Endothelial cell (in vitro differentiated cells): ENCODE data around the gene PEX6. TPM values are rescaled to one million over a fixed set of nuclear protein-coding genes. Genes with fewer than 3 reads are reported as not detected.

Experiments
- DNase-seq: peaks from one replicate; pipeline ENCODE4 v3.0.0; 2021; ENCODE audit warnings: low spot score
- H3K27ac Mint-ChIP-seq: one replicate; pipeline ENCODE4 v1.8.0; 2021; ENCODE audit warnings: mixed read lengths, inconsistent platforms; ENCODE audit not compliant: unreplicated experiment
- H3K27me3 Mint-ChIP-seq: one replicate; pipeline ENCODE4 v1.8.0; 2021; ENCODE audit warnings: mild to moderate bottlenecking, moderate library complexity, mixed read lengths, inconsistent platforms; ENCODE audit not compliant: unreplicated experiment
- H3K36me3 Mint-ChIP-seq: one replicate; pipeline ENCODE4 v1.8.0; 2021; ENCODE audit warnings: mild to moderate bottlenecking, low read depth, mixed read lengths, inconsistent platforms; ENCODE audit not compliant: unreplicated experiment
- H3K4me1 Mint-ChIP-seq: one replicate; pipeline ENCODE4 v1.8.0; 2021; ENCODE audit warnings: mild to moderate bottlenecking, mixed read lengths, inconsistent platforms; ENCODE audit not compliant: unreplicated experiment
- H3K4me3 Mint-ChIP-seq: one replicate; pipeline ENCODE4 v1.8.0; 2021; ENCODE audit warnings: mild to moderate bottlenecking, mixed read lengths, inconsistent platforms; ENCODE audit not compliant: unreplicated experiment
- H3K9me3 Mint-ChIP-seq: one replicate; pipeline ENCODE4 v1.8.0; 2021; ENCODE audit warnings: mixed read lengths, inconsistent platforms; ENCODE audit not compliant: unreplicated experiment
- total RNA-seq: library from RNA; stranded (reverse); fragmentation: NEBNext Ultra II Directional; extraction: Animal tissue kit (Norgen Biotek cat#: 25700); gene quantifications from one replicate; pipeline ENCODE4 v1.2.1, GENCODE V29; 2021; ENCODE audit not compliant: unreplicated experiment
- TF ChIP-seq, protein P1 (sequence below): fragments of 200-600 bp; sonication (generic); IDR thresholded peaks from one replicate; pipeline ENCODE4 v1.5.0; 2021; ENCODE audit warnings: antibody characterized with exemption; ENCODE audit not compliant: unreplicated experiment

PEX6 gene
- total RNA-seq, 1 donor from 2014 or later: 26.1 TPM

DNA sequence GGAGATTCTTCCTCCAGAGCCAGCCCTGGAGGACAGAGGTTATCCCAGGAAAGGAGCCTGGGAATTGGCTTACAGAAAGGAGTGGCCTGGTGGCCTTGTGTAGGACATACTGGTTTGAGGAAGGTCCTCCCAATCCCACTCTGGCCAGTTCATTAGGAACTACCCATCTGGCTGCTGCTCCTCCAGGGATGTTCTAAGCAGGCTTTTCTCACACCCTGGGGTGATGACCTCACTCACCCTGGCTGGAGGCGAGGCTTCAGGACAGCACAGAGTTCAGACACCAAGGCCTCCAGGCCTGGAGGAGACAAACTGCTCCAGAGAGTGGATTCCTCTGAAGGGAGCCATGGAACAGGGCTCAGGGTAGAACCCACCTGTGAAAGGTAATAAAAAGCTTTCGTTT lies 9.6 kb downstream of the PEX6 start:
- Mint-ChIP-seq H3K27me3 (peaks cover 5% of the 10 kb centered on the region), H3K4me3 (no peak overlapping the region), H3K27ac (no peak overlapping the region)

DNA sequence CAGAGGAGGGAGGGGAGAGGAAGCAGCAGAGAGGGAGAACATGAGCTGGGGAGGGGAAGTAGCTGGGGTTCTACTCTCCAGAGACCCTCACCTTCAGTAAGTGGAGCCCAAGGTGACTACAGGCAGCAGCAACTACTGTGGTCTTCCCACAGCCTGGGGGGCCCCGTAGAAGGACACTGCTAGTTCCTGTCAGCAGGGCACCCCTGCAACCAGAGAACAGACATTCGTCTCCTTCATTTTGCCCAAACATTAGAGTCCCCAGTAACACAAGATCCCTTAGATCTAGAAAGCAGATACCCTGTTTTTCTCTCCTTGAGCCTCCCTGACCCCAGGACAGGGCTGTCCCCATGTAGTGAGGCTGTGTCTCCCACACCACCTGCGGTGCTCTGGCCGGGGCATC lies 10.2 kb downstream of the PEX6 start:
- no peak overlapping the region for H3K4me3 Mint-ChIP-seq
- no peak overlapping the region for H3K27ac Mint-ChIP-seq
- peaks cover 4% of the 10 kb centered on the region for H3K4me1 Mint-ChIP-seq
- H3K27me3 Mint-ChIP-seq: peaks cover 5% of the 10 kb centered on the region
- no peak for DNase-seq
- TF ChIP-seq, protein P1, sequence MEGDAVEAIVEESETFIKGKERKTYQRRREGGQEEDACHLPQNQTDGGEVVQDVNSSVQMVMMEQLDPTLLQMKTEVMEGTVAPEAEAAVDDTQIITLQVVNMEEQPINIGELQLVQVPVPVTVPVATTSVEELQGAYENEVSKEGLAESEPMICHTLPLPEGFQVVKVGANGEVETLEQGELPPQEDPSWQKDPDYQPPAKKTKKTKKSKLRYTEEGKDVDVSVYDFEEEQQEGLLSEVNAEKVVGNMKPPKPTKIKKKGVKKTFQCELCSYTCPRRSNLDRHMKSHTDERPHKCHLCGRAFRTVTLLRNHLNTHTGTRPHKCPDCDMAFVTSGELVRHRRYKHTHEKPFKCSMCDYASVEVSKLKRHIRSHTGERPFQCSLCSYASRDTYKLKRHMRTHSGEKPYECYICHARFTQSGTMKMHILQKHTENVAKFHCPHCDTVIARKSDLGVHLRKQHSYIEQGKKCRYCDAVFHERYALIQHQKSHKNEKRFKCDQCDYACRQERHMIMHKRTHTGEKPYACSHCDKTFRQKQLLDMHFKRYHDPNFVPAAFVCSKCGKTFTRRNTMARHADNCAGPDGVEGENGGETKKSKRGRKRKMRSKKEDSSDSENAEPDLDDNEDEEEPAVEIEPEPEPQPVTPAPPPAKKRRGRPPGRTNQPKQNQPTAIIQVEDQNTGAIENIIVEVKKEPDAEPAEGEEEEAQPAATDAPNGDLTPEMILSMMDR: no peak
- H3K36me3 Mint-ChIP-seq: peaks cover 7% of the 10 kb centered on the region
- no peaks in the 10 kb centered on the region for H3K9me3 Mint-ChIP-seq

More for the DNA sequence above, 9.6 kb downstream of the PEX6 start:
- Mint-ChIP-seq H3K4me1 (peaks cover 7% of the 10 kb centered on the region), H3K9me3 (no peaks in the 10 kb centered on the region), H3K36me3 (peaks cover 7% of the 10 kb centered on the region)
- DNase-seq: no peak
- TF ChIP-seq, protein P1: no peak

DNA sequence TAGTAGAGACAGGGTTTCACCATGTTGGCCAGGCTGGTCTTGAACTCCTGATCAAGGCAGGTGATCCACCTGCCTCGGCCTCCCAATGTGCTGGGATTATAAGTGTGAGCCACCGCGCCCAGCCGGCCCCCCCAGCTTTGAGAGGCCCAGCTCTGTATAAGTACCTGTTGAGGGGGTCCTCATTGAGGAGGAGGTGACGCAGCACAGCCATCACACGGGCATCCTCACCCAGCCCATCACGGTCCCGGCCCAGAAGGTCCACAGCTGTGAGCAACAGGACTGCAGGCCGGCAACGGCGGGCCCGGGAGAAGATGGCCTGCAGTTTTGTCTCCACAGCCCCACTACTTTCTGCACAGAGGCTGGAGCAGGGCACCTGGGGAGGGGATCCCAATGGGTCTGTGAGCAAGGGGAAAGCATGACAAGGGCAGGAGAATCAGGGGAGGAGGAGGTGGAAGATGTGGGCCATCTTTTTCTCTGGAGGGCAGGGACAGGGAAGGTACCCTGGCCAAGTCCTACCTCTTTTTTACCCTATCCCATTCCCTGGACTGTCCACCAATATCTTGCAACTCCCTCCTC lies 10.8 kb downstream of the PEX6 start:
- Mint-ChIP-seq H3K36me3 (peaks cover 7% of the 10 kb centered on the region), H3K4me1 (peaks cover 3% of the 10 kb centered on the region), H3K27me3 (peaks cover 5% of the 10 kb centered on the region), H3K9me3 (no peaks in the 10 kb centered on the region), H3K4me3 (no peak overlapping the region), H3K27ac (no peak overlapping the region)
- TF ChIP-seq, protein P1: no peak
- no peak for DNase-seq

DNA sequence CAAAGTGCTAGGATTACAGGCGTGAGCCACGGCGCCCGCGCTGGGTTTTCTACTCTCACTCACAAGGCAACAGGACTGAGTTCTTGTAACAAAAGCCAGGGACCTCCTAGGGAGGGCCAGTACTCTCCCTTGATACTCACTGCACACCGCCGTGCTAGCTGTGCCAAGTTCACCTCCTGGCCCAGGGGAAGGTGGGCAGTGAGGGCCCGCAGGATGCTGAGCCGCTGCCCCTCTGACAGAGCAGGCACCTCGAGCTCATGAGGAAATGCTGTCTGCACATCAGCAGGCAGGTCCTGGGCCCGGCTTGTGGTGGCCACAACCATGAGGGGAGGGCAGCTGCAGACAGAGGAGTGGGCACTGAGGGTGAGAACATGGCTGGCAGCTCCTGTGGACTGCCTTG lies 11.8 kb downstream of the PEX6 start:
- Mint-ChIP-seq H3K9me3 (no peaks in the 10 kb centered on the region), H3K4me3 (no peak overlapping the region), H3K4me1 (peaks cover 3% of the 10 kb centered on the region), H3K27me3 (peaks cover 6% of the 10 kb centered on the region), H3K27ac (no peak overlapping the region), H3K36me3 (peaks cover 13% of the 10 kb centered on the region)
- TF ChIP-seq, protein P1: no peak
- no peak for DNase-seq

DNA sequence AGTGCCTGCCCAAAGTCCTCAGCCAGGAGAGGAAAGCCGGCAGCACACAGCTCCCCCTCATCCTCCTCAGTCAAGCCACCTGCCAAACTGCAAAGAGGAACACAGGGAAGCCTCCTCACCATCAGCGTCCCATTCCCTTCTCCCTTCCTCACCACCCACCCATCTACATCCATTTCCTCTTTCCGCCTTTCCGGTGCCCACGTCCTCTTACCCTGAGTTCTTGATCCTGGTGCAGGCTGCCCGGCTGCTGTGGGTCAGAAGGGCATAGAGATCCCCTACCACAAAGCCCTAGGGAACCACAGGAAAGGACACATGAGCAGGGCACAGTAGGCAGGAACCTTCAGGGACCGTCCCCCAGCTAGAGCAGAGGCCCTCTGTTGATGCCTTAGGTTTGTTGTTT lies 12.4 kb downstream of the PEX6 start:
- Mint-ChIP-seq H3K4me1 (peaks cover 1% of the 10 kb centered on the region), H3K36me3 (peaks cover 19% of the 10 kb centered on the region), H3K9me3 (no peaks in the 10 kb centered on the region), H3K27me3 (peaks cover 10% of the 10 kb centered on the region), H3K27ac (no peak overlapping the region), H3K4me3 (no peak overlapping the region)
- DNase-seq: no peak
- TF ChIP-seq, protein P1: no peak
